ENCODE measurements around the gene TMEM176A.

Gene TMEM176A

GRCh38 chr7:150851492-150852370 is 51.2 kb downstream of the TMEM176A start:
- no peak for DNase-seq

- DNase-seq, result no peak
Observed at GRCh38 chr7:150852371-150852905, 51.9 kb downstream of the TMEM176A start, which contains the start of gene AOC1. Gene AOC1 (plus strand): TSS chr7:150852517. CDS start chr7:150856471, 3,954 bp downstream.

- DNase-seq, result no peak
Observed at GRCh38 chr7:150854066-150855000, 53.8 kb downstream of the TMEM176A start.

All from NK-92 treated with Interleukin-12 subunit alpha and Interleukin-12 subunit beta, amount 100 ng/mL, for 24 hours (cell line).